Kidney tubule cell (primary cell): ENCODE measurements around the gene APOA1.

Source experiments
- DNase-seq: peaks from one replicate; pipeline ENCODE4 v3.0.0-alpha.2; 2018; ENCODE audit warnings: low spot score

The APOA1 gene

GRCh38 chr11:116833816-116834534, 3.4 kb downstream of the APOA1 start:
- no peak for DNase-seq

GRCh38 chr11:116833491-116833815, 4.0 kb downstream of the APOA1 start:
- no peak for DNase-seq

- no peak for DNase-seq
Observed at GRCh38 chr11:116832350-116833290, 4.8 kb downstream of the APOA1 start.

GRCh38 chr11:116831790-116832349, 5.6 kb downstream of the APOA1 start:
- DNase-seq = no peak

GRCh38 chr11:116830184-116830912, 7.1 kb downstream of the APOA1 start:
- DNase-seq = no peak

- no peak for DNase-seq
Observed at GRCh38 chr11:116829525-116830183, 7.8 kb downstream of the APOA1 start, which contains the start of gene APOC3. TSS of gene APOC3 (plus strand) at chr11:116829907. CDS start at chr11:116830583, 676 bp downstream.

GRCh38 chr11:116828632-116829524, 8.5 kb downstream of the APOA1 start:
- no peak for DNase-seq

GRCh38 chr11:116827461-116827860, 10.0 kb downstream of the APOA1 start:
- no peak for DNase-seq

GRCh38 chr11:116826751-116827431, 10.5 kb downstream of the APOA1 start:
- no peak for DNase-seq

- no peak for DNase-seq
Observed at GRCh38 chr11:116825854-116826750, 11.3 kb downstream of the APOA1 start.

GRCh38 chr11:116825434-116825833, 12.0 kb downstream of the APOA1 start:
- DNase-seq = no peak

GRCh38 chr11:116823031-116823843, 14.2 kb downstream of the APOA1 start, which contains the start of gene APOA4:
TSS of gene APOA4 (minus strand) at chr11:116823304. CDS start at chr11:116823191, 113 bp downstream.
- DNase-seq = no peak

- no peak for DNase-seq
Observed at GRCh38 chr11:116822575-116822974, 14.8 kb downstream of the APOA1 start.

- no peak for DNase-seq
Observed at GRCh38 chr11:116821050-116821918, 16.1 kb downstream of the APOA1 start.

- no peak for DNase-seq
Observed at GRCh38 chr11:116819049-116819448, 18.4 kb downstream of the APOA1 start.

- DNase-seq = no peak
Observed at GRCh38 chr11:116814502-116814901, 22.9 kb downstream of the APOA1 start.
